ENCODE results near the gene DDI1.

The DDI1 gene

DNA sequence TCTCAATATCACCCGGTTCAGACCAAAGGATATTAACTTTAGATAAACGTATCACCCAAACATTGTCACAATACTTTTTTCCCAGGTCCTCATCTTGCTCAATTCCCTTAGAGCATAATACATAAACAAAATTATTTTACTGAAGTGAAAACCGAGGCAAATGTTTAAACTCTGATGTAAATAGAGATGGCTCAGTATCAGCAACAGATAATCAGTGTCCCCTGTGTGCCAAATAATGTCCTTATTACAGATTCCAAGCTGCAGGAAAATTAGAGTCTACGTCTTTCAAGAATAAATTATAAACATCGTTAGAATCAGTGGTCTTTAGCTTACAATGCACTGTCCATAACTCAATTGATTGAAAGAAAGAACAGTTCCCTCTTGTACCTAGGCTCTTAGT is 50.2 kb downstream of the DDI1 start:
- no peak for DNase-seq
